Right lobe of liver (tissue), 6 donors: ENCODE measurements around the gene SSRP1. TPM values are rescaled to one million over a fixed set of nuclear protein-coding genes. Genes with fewer than 3 reads are reported as not detected.

ENCODE experiments used
- ATAC-seq, 4 donors: fragments of 200-7000 bp; cut with Tn5 transposase; one replicate each; pipeline ENCODE4 v1.9.1; 2020; ENCODE audit warnings: mild to moderate bottlenecking in 4 of 4, moderate library complexity in 4 of 4
- DNase-seq, 3 donors: peaks; one replicate each; pipeline ENCODE4 v3.0.0-alpha.2; 2020
- H3K27ac ChIP-seq, 3 donors: fragments of 200-600 bp; one replicate each; pipeline ENCODE4 v1.8.0; 2022
- H3K27me3 ChIP-seq, 2 donors: fragments of 200-600 bp; one replicate each; pipeline ENCODE4 v1.8.0; 2022
- H3K36me3 ChIP-seq, 4 donors: fragments of 200-600 bp; sonication (generic) in 1 of 4; one replicate each; pipeline versions ENCODE4 v1.5.1 to v1.8.0; 2017 to 2022; ENCODE audit warnings: control low read depth in 1 of 4
- H3K4me1 ChIP-seq, 4 donors: fragments of 200-600 bp; sonication (generic) in 1 of 4; one replicate each; pipeline versions ENCODE4 v1.5.1 to v1.8.0; 2017 to 2022; ENCODE audit warnings: control low read depth in 1 of 4
- H3K4me3 ChIP-seq, 3 donors: fragments of 200-600 bp; one replicate each; pipeline ENCODE4 v1.8.0; 2022
- H3K9me3 ChIP-seq, 4 donors: fragments of 200-600 bp; sonication (generic) in 1 of 4; one replicate each; pipeline versions ENCODE4 v1.5.1 to v1.8.0; 2017 to 2022; ENCODE audit warnings: control low read depth in 1 of 4
- CTCF ChIP-seq, 4 donors: fragments of 200-600 bp in 3 of 4; fragments of 450-650 bp in 1 of 4; IDR thresholded peaks; one replicate each; pipeline versions ENCODE4 v1.5.1 to v1.8.0; 2016 to 2022; ENCODE audit warnings: antibody characterized with exemption in 4 of 4, mild to moderate bottlenecking in 2 of 4
- POLR2A ChIP-seq: fragments of 450-650 bp; IDR thresholded peaks from one replicate; pipeline ENCODE4 v1.6.1; 2017; ENCODE audit warnings: antibody characterized with exemption, mild to moderate bottlenecking
- WGBS: methylation state at CpG from one replicate; pipeline ENCODE4 v1.1.6; 2018; ENCODE audit warnings: low coverage, low lambda C conversion rate; ENCODE audit not compliant: insufficient coverage; ENCODE audit errors: missing lambda C conversion rate; 5-methylcytosine and 5-hydroxymethylcytosine counted together
- intact Hi-C, 2 donors: fragments of 100-400 bp; cut with DNase I; formaldehyde crosslinking; loops; one replicate each; pipeline versions ENCODE4 v1.11.2 to v1.14.1; 2022
- total RNA-seq, 6 experiments: library from RNA; depleted of rRNA in 2 of 6; stranded (reverse); fragments of >200 nt in 2 of 6; fragmentation: NEBNext Ultra II Directional in 3 of 6; extraction: Animal tissue kit (Norgen Biotek cat#: 25700) in 3 of 6; gene quantifications; one replicate each; pipeline versions ENCODE4 v1.1.0 to v1.2.4, GENCODE V29; 2016 to 2023
- donor health status: DM: no; HTN: yes; CAD: no.
- donor health status: DM: no; HTN: no; CAD: no.
- donor health status: DM: no; HTN: no; CAD: no.
- donor health status: DM: no; HTN: yes; CAD: no.
- donor health status: DM: no; HTN: yes; CAD: no.

Gene SSRP1
- total RNA-seq, 6 experiments from 2014 or later, result 24.5 to 47.9 (median 29.9) TPM

GRCh38 chr11:57278721-57279095 lies 57.0 kb downstream of the SSRP1 start:
- TF ChIP-seq CTCF (IDR thresholded peaks at IDR 0.05) (no peak), POLR2A (no peak)
- Histone ChIP-seq H3K4me3 (no peak overlapping the region), H3K27me3 (no peaks in the 10 kb centered on the region), H3K36me3 (no peaks in the 10 kb centered on the region), H3K9me3 (no peaks in the 10 kb centered on the region), H3K4me1 (peaks cover 0 to 18% (median 7%) of the 10 kb centered on the region in 4 donors), H3K27ac (peak overlapping the region in 2 of 3 donors; percentile 70 to 73)
- WGBS, result 85% methylated on average over 7 of the region's 7 CpGs
- no peak for DNase-seq
- intact Hi-C loops, result no loop called here
- ATAC-seq, result no peak

- TF ChIP-seq CTCF (IDR thresholded peaks at IDR 0.05) (peak; percentile 72 to 84 (median 76)), POLR2A (no peak)
- intact Hi-C loops, result no loop called here
- peak; percentile 84 to 95 (median 92) for ATAC-seq
These were observed 57.6 kb downstream of the SSRP1 start for GRCh38 chr11:57277845-57278720.

GRCh38 chr11:57276971-57277675 lies 58.6 kb downstream of the SSRP1 start:
- 20% methylated on average over 6 of the region's 6 CpGs for WGBS
- intact Hi-C loops, result no loop called here
- peak; percentile 41 to 74 (median 68) for ATAC-seq
- H3K36me3 ChIP-seq, result no peaks in the 10 kb centered on the region
- no peak for DNase-seq
- peak overlapping the region; percentile 51 to 73 (median 70) for H3K27ac ChIP-seq
- no peaks in the 10 kb centered on the region for H3K9me3 ChIP-seq
- H3K4me3 ChIP-seq, result no peak overlapping the region
- no peaks in the 10 kb centered on the region for H3K27me3 ChIP-seq
- peaks cover 0 to 18% (median 7%) of the 10 kb centered on the region in 4 donors for H3K4me1 ChIP-seq
- TF ChIP-seq CTCF (IDR thresholded peaks at IDR 0.05), result no peak
- TF ChIP-seq POLR2A, result no peak

More at GRCh38 chr11:57277845-57278720, 57.6 kb downstream of the SSRP1 start:
- peak overlapping the region in 1 of 3 donors; percentile 8 for H3K4me3 ChIP-seq
- H3K27ac ChIP-seq, result peak overlapping the region; percentile 51 to 73 (median 70)
- no peaks in the 10 kb centered on the region for H3K27me3 ChIP-seq
- H3K4me1 ChIP-seq, result peaks cover 0 to 18% (median 7%) of the 10 kb centered on the region in 4 donors
- 3% methylated on average over 13 of the region's 14 CpGs for WGBS
- DNase-seq, result peak; percentile 64 to 78 (median 73)
- H3K9me3 ChIP-seq, result no peaks in the 10 kb centered on the region
- H3K36me3 ChIP-seq, result no peaks in the 10 kb centered on the region

GRCh38 chr11:57276169-57276970 lies 59.3 kb downstream of the SSRP1 start:
- Histone ChIP-seq H3K4me3 (no peak overlapping the region), H3K36me3 (no peaks in the 10 kb centered on the region), H3K4me1 (peaks cover 0 to 18% (median 7%) of the 10 kb centered on the region in 4 donors), H3K9me3 (no peaks in the 10 kb centered on the region), H3K27ac (peak overlapping the region in 2 of 3 donors; percentile 25 to 30), H3K27me3 (no peaks in the 10 kb centered on the region)
- intact Hi-C loops, result no loop called here
- whole genome bisulfite sequencing, result 66% methylated on average over 3 of the region's 3 CpGs
- ATAC-seq (no peak), DNase-seq (no peak)
- no peak for TF ChIP-seq POLR2A
- no peak for TF ChIP-seq CTCF (IDR thresholded peaks at IDR 0.05)
